Panc1 (cell line): ENCODE measurements around the gene CCDC141. TPM values are rescaled to one million over a fixed set of nuclear protein-coding genes. Genes with fewer than 3 reads are reported as not detected.
"Not testable (repeated sequence)": the region's sequence is repeated elsewhere in the genome, so short reads cannot be mapped to it uniquely, and the experiment has no call there.

ENCODE experiments used
- ATAC-seq: fragments of 200-7000 bp; cut with Tn5 transposase; 2 replicates; pipeline ENCODE4 v1.9.1; 2020; ENCODE audit warnings: mild to moderate bottlenecking, moderate library complexity
- BruUV-seq: library from RNA; stranded (reverse); fragments of 400-500 nt; replicated peaks from 2 replicates; lab custom pipeline; 2021; lab: Mats Ljungman, UMichigan
- CTCF ChIA-PET: fragments of 300-600 bp; sonication (Branson Sonifier 250); formaldehyde crosslinking; loops from one replicate; lab custom pipeline; 2022; ENCODE audit warnings: antibody characterized with exemption; lab: Charles Lee
- POLR2A ChIA-PET: fragments of 300-600 bp; sonication (Branson Sonifier 250); formaldehyde crosslinking; loops from one replicate; lab custom pipeline; 2022; ENCODE audit warnings: antibody characterized with exemption; lab: Charles Lee
- DNase-seq: peaks from one replicate; pipeline ENCODE4 v3.0.0-alpha.2; 2010; ENCODE audit warnings: low read depth, low spot score
- H3K27ac ChIP-seq: 2 replicates; pipeline ENCODE4 v1.5.1; 2011; ENCODE audit warnings: mild to moderate bottlenecking, low read length, inconsistent platforms
- H3K27me3 ChIP-seq: fragments of 200-500 bp; sonication (Bioruptor generic); 2 replicates; pipeline ENCODE4 v1.6.0; 2014; ENCODE audit warnings: low read length, inconsistent platforms; ENCODE audit not compliant: control insufficient read depth, insufficient read depth
- H3K36me3 ChIP-seq: fragments of 200-500 bp; sonication (Bioruptor generic); 2 replicates; pipeline ENCODE4 v1.5.1; 2014; ENCODE audit warnings: inconsistent platforms, mild to moderate bottlenecking, low read length, moderate library complexity; ENCODE audit not compliant: control insufficient read depth, insufficient read depth
- H3K4me1 ChIP-seq: 2 replicates; pipeline ENCODE4 v1.5.1; 2011; ENCODE audit warnings: inconsistent platforms, mild to moderate bottlenecking, low read length, moderate library complexity; ENCODE audit not compliant: control insufficient read depth, insufficient read depth
- H3K4me3 ChIP-seq, 2 experiments: 2 replicates each; pipeline ENCODE4 v1.5.1; 2011 to 2012; ENCODE audit warnings: low read depth in 2 of 2, low read length in 2 of 2, mild to moderate bottlenecking in 2 of 2, inconsistent platforms in 1 of 2, moderate library complexity in 1 of 2
- H3K9me3 ChIP-seq: fragments of 200-500 bp; sonication (Bioruptor generic); 2 replicates; pipeline ENCODE4 v1.5.1; 2014; ENCODE audit warnings: low read depth, mild to moderate bottlenecking, inconsistent platforms, low read length, moderate library complexity; ENCODE audit not compliant: control insufficient read depth, insufficient read depth
- CTCF ChIP-seq: fragments of 450-650 bp; IDR thresholded peaks from 2 replicates; pipeline ENCODE4 v1.5.1; 2017; ENCODE audit warnings: mild to moderate bottlenecking
- POLR2AphosphoS5 ChIP-seq: IDR thresholded peaks from 2 replicates; pipeline ENCODE4 v1.6.1; 2012; ENCODE audit warnings: mild to moderate bottlenecking, low read depth, low read length, moderate library complexity
- REST ChIP-seq, 2 experiments: IDR thresholded peaks; 2 replicates each; pipeline ENCODE4 v1.6.1; 2011 to 2012; ENCODE audit warnings: low read depth in 2 of 2, control low read depth in 1 of 2, low read length in 1 of 2, mild to moderate bottlenecking in 1 of 2, moderate library complexity in 1 of 2; ENCODE audit not compliant: insufficient read depth in 1 of 2
- SIN3A ChIP-seq: IDR thresholded peaks from 2 replicates; pipeline ENCODE4 v1.6.1; 2012; ENCODE audit warnings: low read depth, mild to moderate bottlenecking, low read length, moderate library complexity, borderline replicate concordance; ENCODE audit not compliant: insufficient read depth
- TCF7L2 ChIP-seq: IDR thresholded peaks from 2 replicates; pipeline ENCODE4 v1.6.1; 2011; ENCODE audit warnings: mild to moderate bottlenecking, low read depth, low read length, inconsistent platforms
- in situ Hi-C: cut with HindIII; loops from 2 replicates; pipeline ENCODE4 v1.10.0; 2016; ENCODE audit warnings: low sequenced_read_pairs, low pct_unique_long_range_greater_than_20kb
- intact Hi-C: fragments of 100-400 bp; cut with micrococcal nuclease; formaldehyde crosslinking; loops from one replicate; pipeline ENCODE4 v1.10.0; 2022; ENCODE audit not compliant: unreplicated experiment
- total RNA-seq: library from RNA; stranded (reverse); gene quantifications from one replicate; pipeline ENCODE4 v1.2.1, GENCODE V29; 2021; ENCODE audit not compliant: unreplicated experiment

Gene CCDC141
- total RNA-seq, 1 experiment from 2014 or later: 0.10 TPM

GRCh38 chr2:179059026-179059700, 9.2 kb upstream of the CCDC141 start:
- POLR2A ChIA-PET: interaction anchor here (0.6 kb wide), 1 partner anchor 141 kb away, joined by 4 read pairs; no protein-coding TSS in a partner anchor
- Histone ChIP-seq H3K9me3 (no peaks in the 10 kb centered on the region), H3K36me3 (no peaks in the 10 kb centered on the region), H3K4me3 (no peak overlapping the region), H3K27me3 (no peaks in the 10 kb centered on the region), H3K27ac (no peak overlapping the region), H3K4me1 (no peaks in the 10 kb centered on the region)
- CTCF ChIA-PET: no interaction called here
- in situ Hi-C loops (no loop called here), intact Hi-C loops (no loop called here)
- DNase-seq (no peak), ATAC-seq (no peak)
- no TSS peak for BruUV-seq
- TF ChIP-seq CTCF (no peak), REST (IDR thresholded peaks at IDR 0.05; ENCODE audit: insufficient read depth in 1 of 2, low read depth in 2 of 2, low read length in 1 of 2) (no peak), POLR2AphosphoS5 (no peak)

- ATAC-seq (no peak), DNase-seq (no peak)
- Histone ChIP-seq H3K27ac (no peak overlapping the region), H3K4me1 (no peaks in the 10 kb centered on the region), H3K36me3 (no peaks in the 10 kb centered on the region), H3K4me3 (no peak overlapping the region), H3K9me3 (no peaks in the 10 kb centered on the region), H3K27me3 (no peaks in the 10 kb centered on the region)
- intact Hi-C loops (no loop called here), in situ Hi-C loops (no loop called here)
- CTCF ChIA-PET: no interaction called here
- TF ChIP-seq TCF7L2 (no peak), POLR2AphosphoS5 (no peak), SIN3A (no peak), REST (IDR thresholded peaks at IDR 0.05; ENCODE audit: insufficient read depth in 1 of 2, low read depth in 2 of 2, low read length in 1 of 2) (no peak), CTCF (no peak)
- no TSS peak for BruUV-seq
- POLR2A ChIA-PET: no interaction called here
These were observed 7.8 kb upstream of the CCDC141 start for GRCh38 chr2:179057737-179058136.

GRCh38 chr2:179053568-179053967, 3.6 kb upstream of the CCDC141 start:
- not testable (repeated sequence) for ATAC-seq, H3K27me3 ChIP-seq

More at GRCh38 chr2:179053568-179053967, 3.6 kb upstream of the CCDC141 start:
- H3K4me1 ChIP-seq, H3K4me3 ChIP-seq, in situ Hi-C loops, intact Hi-C loops, POLR2A ChIA-PET, H3K36me3 ChIP-seq, DNase-seq, H3K9me3 ChIP-seq, CTCF ChIA-PET, BruUV-seq, H3K27ac ChIP-seq: not testable (repeated sequence)
